IPS-18c (cell line): Measurements from ENCODE around the gene SMARCA2.
A peak's percentile ranks its signal among the peaks of the same experiment; 100 is the strongest.

ENCODE experiments used
- H3K4me3 ChIP-seq: 2 replicates; pipeline ENCODE4 v1.7.0; 2013; ENCODE audit warnings: low read depth, mild to moderate bottlenecking, low read length, moderate library complexity; ENCODE audit not compliant: insufficient read depth
- H3K9me3 ChIP-seq: one replicate; pipeline ENCODE4 v1.6.1; 2013; ENCODE audit warnings: mild to moderate bottlenecking, low read length, moderate library complexity; ENCODE audit not compliant: control insufficient read depth, insufficient read depth

Gene SMARCA2

DNA sequence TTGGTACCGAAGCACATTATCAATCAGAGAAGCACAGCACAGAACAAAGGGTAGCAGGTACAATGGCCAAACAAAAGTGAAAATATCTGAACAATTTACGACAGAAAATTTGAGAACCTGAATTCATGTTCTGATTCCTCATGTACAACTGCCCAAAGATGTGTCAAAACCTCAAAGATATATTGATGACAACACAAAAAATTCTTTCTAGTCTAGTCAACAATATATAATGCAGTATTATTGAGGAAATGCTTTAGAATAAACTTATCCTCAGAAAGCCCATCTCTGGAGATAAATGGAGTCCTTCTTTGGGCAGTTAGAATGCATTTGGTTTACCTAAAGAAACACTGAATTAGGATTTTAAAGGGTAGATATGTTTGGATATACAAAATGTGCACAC, 6.8 kb upstream of the SMARCA2 start:
- no peaks in the 10 kb centered on the region for H3K9me3 ChIP-seq
- no peak overlapping the region for H3K4me3 ChIP-seq

DNA sequence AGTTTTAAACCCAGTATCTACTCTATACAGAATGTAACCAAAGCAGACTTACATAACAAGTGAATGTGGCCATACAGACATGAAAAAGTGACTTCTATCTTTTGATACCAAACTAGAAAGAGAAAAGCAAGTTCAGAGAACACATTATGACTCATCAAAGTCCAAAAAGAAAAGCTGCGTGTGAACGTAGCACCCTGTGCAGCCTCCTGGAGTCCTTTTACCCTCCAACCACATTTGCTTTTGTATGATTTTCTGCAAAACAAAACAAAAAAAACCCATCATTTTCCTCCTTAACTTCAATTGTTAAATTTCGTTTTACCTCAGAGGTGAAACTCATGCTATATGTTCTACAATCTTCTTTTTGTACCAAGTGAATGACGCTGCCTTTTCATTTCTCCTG, 2.8 kb upstream of the SMARCA2 start:
- Histone ChIP-seq H3K9me3 (peaks cover 2% of the 10 kb centered on the region), H3K4me3 (no peak overlapping the region)

DNA sequence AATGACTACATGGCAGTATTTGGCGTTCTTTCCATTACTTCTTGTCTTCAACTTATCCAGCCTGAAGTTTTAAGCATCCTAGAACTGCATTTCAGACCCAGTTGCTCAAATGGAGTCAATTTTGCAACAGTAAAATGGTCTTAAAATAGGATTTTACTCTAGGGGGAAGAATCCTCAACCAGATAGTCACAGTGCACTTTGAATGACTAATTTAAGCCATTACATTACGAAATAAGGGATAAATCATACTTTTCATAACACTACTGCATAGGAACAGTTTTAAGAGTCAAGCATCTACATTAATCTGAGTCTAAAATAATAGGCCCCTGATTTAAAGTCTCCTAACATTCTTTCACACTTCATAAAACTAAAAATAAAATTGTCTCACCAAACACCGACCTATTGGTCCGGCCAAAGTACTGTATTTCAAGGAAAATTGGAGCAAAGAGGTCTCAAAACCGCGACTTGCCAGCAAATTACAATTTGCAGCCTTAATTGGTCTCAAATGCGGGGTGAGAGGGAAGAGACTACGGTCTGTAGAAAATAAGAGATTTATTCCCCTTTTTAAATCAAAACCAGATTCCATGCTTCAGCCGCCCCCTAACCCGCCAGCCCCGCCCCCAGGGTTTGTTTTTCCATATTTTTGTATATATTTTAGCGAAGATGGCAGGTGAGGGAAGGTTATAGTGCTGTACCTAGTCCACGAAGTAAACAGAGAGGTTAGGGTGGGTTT, 1.2 kb upstream of the SMARCA2 start:
- peak overlapping the region; percentile 94 for H3K4me3 ChIP-seq

DNA sequence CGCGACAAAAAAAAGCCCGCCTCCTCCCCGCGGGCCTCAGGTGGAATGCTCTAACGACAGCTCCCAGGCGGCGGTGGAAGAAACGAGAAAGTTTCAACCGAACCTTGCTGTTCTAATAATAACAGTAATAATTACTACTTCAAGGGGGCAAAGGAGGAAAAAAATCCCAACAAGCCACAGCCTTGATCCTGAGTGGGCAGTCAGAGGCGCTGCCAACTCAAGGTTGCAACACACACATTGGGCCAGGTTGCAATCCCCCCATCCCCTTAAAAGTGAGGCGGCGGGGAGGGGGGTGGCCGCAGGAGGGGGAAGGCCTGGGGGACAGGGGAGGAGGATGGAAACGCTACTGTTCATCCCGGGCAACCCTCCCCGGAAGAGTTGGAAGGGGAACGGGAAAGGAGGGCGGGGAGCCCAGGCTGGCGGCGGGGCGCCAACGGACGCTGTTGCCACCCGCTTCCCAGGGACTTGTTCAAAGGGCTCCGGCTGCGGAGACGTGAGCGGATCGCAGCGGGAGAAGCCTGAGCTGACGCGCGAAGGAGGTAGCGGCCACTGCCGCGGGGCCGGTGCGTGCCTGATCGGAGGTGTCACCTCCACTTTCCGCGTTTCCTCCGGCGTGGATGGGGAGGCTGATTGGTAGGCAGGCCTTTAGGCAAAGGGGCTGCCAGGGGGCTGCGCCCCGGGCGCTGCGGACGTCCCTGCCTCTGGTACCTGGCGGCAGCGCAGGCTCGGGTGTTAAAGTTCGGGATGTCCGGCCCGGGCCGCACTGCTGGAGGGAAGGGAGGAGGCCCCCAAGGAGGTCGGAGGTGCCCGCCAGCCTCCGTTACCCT, 647 bp downstream of the SMARCA2 start:
- peak overlapping the region; percentile 94 for H3K4me3 ChIP-seq

More for the DNA sequence above, 1.2 kb upstream of the SMARCA2 start:
- peaks cover 2% of the 10 kb centered on the region for H3K9me3 ChIP-seq

DNA sequence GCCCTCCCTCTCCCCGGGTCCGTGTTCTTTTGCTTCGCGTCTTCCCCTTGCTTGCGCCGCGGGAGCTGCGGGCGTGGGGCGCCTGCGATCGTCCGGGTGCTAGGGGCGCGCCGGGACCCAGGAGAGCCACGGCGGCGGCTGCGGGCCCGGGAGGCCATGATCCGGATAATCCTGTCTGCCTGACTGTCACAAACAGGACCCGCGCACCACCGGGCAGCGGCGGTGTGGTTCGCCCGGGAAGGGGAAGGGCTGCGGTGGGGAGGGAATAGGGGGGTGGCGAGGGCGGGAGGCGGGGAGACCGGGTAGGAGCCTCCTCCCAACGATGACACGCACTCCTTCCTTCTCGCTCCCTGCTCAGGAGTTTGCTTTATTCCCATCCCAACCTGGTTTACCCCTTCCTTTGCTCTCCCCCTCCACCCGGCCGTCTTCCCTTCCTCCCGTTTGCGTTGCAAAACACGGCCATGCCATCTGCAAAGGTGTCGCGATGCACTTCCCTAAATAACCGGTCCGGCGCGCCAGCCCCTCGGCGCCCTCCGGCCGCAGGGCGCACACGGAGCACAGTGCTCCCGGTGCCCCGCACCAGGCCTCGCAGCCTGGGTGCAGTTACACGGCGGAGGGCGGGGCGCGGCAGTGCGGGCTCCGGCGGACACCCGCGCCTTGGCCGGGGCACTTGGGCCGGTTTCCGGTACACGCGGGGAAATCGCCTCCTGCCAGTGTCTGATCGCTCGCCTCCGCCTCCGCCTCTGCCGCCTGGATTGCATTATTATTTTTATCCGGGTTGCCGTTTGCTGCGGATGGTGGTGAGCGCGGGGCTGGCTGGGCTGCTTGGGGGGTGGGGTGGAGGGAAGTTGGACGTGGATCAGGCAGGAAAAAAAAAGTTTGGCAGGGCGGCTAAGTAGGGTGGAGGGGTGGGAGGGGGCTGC, 1.5 kb downstream of the SMARCA2 start:
- peak overlapping the region; percentile 94 for H3K4me3 ChIP-seq

More for the DNA sequence above, 647 bp downstream of the SMARCA2 start:
- H3K9me3 ChIP-seq: peaks cover 2% of the 10 kb centered on the region

DNA sequence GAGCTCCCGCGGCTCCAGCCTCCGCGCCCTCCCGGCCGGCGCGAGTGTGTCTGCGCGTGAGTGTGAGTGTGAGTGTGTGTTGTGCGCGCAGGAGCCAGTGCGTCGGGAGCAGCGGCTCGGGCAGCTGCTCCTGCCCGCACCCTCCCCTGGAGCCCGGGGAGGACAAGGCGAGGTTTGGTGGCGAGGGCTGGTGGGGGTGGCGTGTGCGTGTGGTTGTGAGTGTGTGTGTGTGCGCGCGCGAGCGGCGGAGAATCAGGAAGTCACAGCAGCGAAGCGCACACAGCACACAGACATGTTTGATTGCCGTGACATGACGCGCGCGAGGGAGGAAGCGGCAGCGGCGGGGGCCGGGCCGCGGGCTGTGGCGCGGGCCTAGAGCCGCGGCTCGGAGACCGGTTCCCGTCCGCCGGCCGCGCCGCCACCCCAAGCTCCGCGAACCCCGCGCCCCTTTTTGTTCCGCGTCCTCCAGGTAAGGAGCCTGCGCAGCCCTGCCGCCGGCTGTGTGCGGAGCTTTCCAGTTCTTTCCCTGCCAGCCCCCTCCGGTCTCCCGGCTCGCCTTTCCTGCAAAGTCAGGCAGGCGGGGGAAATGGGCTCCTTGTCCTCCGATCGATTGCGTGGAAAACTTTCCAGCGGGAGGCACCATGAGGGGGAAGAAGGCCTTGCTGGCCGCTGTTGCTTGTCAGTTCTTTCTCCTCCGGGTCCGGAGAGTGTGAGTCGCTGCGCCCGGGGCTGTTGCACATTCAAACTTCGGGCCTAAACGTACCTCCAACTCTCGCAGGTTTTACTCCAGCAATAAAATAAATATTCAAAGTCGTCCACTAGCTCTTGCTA, 2.4 kb downstream of the SMARCA2 start:
- Histone ChIP-seq H3K4me3 (peak overlapping the region; percentile 94), H3K9me3 (peaks cover 2% of the 10 kb centered on the region)

More for the DNA sequence above, 1.5 kb downstream of the SMARCA2 start:
- peaks cover 2% of the 10 kb centered on the region for H3K9me3 ChIP-seq

DNA sequence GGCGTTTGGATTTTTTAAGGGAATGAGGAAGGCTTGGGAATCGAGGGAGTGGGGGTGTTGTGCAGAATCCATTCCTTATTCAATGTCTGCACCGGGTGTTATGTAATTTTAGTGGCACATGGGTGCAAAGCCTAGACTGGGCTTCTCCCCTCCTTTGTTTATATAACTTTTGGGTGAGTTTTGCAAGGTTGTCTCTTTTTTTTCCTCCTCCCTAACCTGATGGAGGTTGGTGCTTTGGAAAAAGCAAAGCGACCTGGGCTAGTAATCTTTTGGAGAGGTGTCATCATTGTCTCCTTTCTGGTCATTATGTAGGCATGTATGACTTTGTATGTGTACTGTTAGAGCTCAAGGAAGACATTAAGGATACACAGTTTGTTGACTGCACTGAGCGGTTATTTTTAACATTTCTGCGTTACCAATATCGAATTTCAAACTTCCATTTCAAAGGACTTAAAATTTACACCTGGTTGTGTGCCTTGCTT, 3.1 kb downstream of the SMARCA2 start:
- peaks cover 2% of the 10 kb centered on the region for H3K9me3 ChIP-seq
- H3K4me3 ChIP-seq: peak overlapping the region; percentile 94

DNA sequence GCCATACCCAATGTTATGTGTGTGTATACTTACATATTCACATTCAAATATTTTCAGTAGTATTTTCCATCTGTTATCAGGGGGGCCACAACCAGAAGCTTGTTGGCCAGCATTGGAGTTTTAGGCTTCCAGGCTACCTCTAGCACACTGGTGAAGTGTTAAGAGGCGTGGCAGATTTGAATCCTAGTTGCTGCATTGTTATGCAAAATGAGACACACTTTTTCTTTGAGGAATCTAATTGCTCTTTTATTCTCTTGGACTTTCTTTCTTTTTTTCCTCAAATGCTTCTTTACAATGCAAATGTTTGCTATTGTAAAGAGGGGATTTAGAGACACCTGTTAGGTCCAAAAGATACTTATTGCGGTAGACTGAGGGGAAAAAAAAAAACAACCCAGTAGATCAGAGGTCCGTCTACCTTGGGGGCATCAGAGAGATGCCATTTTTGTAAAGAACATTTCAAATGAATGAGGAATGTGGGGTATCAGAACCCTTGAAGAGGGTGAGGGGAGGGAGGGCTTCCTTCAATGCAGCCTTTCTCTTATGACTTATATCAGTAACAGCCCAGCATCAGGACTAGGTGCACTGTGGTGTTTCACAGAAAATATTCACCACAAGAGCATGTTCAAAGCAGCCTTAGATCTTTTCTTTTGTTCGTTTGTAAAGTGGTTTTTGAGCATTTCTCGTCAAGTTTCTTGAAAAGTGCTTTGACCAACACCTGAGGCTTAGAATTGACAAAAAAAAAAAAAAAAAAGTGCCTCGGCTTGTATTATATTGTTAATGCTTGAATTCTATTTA, 3.8 kb downstream of the SMARCA2 start:
- peak overlapping the region; percentile 94; the same call in 1 of the 2 replicates for H3K4me3 ChIP-seq

DNA sequence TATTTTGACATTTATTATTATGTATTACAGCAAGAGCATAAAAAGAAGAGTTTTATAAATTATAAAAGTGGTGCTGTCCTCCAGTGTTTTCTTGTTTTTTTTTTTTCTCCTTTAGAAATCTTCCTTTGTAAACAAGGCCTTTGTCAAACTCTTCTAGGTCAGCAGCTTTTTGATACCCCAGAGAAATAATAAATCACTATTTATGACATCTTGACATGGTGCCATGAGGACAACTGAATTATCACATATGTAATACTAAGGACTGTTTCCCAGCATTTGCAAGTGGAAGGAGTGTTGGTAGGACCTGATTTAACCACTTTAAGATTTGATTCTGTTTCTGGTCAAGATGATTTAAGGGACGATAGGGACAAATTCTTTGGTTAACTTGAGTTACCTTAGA, 4.6 kb downstream of the SMARCA2 start:
- H3K4me3 ChIP-seq: no peak overlapping the region

More for the DNA sequence above, 3.8 kb downstream of the SMARCA2 start:
- peaks cover 2% of the 10 kb centered on the region for H3K9me3 ChIP-seq

DNA sequence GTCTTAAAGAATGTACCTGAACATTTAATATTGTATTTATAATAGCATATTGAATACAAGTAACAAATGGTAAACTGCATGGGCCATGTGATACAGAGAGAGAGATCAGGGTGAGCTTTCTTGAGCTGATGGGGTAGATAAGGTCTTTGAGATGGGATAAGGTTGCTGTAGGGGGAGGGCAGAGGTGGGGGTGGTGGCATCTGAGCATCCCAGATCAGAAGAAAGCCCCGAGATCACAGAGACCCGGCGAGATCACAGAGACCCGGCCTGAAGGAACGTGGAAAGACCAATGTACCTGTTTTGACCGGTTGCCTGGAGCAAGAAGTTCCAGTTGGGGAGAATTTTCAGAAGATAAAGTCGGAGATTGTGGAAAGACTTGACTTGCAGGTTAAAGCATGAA, 6.6 kb downstream of the SMARCA2 start:
- Histone ChIP-seq H3K9me3 (no peaks in the 10 kb centered on the region), H3K4me3 (no peak overlapping the region)

More for the DNA sequence above, 4.6 kb downstream of the SMARCA2 start:
- peaks cover 2% of the 10 kb centered on the region for H3K9me3 ChIP-seq

DNA sequence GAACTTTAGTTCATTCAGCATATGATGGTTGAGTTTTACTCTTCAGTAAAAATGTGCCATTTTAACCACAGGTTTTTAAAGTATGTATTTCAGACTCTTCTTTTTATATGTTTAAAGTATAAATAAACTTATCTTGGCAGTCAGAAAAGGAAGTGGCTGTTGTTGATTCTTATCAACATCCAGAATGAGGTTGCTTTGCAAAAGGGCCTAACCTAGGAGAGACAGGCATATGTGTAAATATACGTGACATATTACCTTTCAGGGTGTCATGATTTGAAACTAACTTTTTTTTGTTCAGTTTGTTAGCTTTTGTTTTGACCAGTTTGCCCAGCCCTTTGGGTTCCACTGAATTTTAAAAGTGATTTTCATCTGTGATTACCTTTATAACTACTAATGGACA, 7.4 kb downstream of the SMARCA2 start:
- Histone ChIP-seq H3K9me3 (no peaks in the 10 kb centered on the region), H3K4me3 (no peak overlapping the region)

DNA sequence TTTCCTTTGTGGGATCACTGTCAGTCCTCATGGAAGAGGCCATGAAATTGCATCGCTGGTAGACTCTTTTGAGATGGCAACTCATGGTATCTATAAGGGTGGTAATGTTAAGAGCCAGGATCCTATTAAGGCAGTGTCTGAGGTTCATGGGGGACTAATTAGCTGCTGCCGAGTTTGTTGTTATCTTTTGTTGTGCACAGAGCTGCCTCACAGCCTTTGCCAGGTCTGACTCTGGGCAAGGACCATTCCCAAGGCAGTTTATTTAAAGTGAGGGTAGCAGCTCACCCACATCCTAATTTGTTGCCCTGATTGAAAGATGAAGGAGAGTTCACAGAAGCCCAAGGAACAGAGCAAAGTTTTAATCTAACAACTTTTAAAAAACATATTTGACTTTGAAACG, 7.9 kb downstream of the SMARCA2 start:
- Histone ChIP-seq H3K4me3 (no peak overlapping the region), H3K9me3 (no peaks in the 10 kb centered on the region)

DNA sequence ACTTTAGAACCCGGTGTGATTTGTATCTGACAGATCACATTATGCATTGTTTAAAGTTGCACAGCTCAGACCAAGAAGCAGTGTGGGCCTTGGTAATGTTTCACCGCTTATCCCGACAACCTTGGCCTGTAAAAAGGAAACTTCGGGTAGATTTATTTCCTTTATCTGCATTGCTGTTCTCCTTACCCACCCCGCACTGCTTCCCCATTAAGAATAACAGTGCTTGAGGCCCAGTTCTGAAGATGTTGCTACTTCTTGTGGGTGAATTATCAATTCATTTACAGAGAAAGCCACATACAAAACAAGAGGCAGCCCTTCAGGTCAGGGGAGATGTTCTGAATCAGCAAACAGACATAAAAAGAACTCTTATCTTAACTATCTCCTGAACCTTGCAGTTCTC, 8.4 kb downstream of the SMARCA2 start:
- no peaks in the 10 kb centered on the region for H3K9me3 ChIP-seq
- H3K4me3 ChIP-seq: no peak overlapping the region

DNA sequence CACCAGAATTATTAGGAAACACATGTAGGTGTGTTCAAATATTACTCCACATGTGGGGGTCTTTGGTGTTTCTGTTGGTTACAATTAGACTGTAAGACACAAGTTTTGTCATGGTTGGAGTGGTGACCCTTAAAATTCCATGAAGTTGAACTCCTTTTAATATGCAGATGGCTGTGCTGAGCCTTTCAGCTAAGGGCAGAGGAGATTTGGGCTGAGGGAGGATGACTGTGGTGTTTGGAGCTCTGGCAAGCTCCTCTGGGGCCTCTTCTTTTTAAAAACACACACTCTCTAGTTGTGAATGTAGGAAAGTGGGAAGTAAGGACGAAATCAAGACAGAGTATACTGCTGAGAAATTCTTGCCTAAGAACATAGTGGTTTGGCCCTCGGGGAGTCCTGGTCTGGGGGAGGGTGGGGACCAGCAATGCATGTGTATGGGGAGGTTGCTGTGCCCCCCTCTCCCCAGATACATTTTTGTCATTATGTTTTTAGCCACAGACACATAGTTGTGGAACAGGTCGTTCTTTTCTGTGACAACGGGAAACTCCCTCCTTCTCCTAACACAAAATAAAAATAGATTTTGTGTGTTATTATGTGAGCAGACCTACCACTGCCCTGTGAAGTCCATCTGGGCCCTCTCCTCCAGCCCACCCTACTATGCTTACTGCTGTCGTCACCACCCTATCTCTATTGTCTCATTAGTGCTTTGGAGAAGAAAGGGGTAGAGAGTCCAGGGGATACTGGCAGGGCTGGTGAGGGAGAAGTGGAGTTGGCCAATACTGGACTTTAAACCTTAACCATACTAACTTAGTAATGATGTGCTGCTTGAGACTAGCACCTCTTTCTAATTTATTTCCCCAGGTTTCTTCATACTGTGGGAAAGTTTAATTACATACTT, 10.0 kb downstream of the SMARCA2 start:
- Histone ChIP-seq H3K9me3 (no peaks in the 10 kb centered on the region), H3K4me3 (no peak overlapping the region)
